ENCODE data around the gene ITSN2. TPM values are rescaled to one million over a fixed set of nuclear protein-coding genes. Genes with fewer than 3 reads are reported as not detected.

ITSN2 gene
- total and polyA plus RNA-seq, 7 donors, result 12.2 to 71.7 (median 33.5) TPM

DNA sequence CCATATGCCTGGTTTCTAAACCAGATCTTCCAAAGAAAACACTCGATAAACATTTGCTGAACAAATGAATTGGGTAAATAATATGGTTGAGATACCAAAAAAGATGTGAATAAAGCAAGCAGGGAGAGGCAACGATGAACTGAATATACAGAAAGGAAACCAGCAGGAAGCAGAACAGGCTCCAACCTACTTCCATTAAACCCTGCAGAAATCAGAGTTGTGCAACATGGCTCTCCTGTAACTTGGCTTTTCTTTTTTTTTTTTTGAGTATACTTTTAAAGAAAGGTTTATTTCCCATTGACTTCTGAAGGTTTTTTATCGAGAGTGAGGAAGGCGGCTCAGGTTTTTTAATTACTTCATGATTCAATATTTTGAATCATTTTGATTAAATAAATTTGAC lies 23.5 kb downstream of the ITSN2 start:
- H3K36me3 ChIP-seq (ENCODE audit: insufficient read depth in 1 of 2, low read depth in 1 of 2), result no peaks in the 10 kb centered on the region
- WGBS, 3 donors, result 83 to 87% (median 83%) methylated on average over 4 of the region's 4 CpGs
- no peaks in the 10 kb centered on the region for H3K27me3 ChIP-seq (ENCODE audit: insufficient read depth in 3 of 3, low read length in 2 of 3)
- no peak overlapping the region for H3K27ac ChIP-seq
- H3K9me3 ChIP-seq, result no peaks in the 10 kb centered on the region
- DNase-seq (no peak), ATAC-seq (no peak)
- TF ChIP-seq, protein P1, sequence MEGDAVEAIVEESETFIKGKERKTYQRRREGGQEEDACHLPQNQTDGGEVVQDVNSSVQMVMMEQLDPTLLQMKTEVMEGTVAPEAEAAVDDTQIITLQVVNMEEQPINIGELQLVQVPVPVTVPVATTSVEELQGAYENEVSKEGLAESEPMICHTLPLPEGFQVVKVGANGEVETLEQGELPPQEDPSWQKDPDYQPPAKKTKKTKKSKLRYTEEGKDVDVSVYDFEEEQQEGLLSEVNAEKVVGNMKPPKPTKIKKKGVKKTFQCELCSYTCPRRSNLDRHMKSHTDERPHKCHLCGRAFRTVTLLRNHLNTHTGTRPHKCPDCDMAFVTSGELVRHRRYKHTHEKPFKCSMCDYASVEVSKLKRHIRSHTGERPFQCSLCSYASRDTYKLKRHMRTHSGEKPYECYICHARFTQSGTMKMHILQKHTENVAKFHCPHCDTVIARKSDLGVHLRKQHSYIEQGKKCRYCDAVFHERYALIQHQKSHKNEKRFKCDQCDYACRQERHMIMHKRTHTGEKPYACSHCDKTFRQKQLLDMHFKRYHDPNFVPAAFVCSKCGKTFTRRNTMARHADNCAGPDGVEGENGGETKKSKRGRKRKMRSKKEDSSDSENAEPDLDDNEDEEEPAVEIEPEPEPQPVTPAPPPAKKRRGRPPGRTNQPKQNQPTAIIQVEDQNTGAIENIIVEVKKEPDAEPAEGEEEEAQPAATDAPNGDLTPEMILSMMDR (IDR thresholded peaks at IDR 0.05), result no peak
- no peak overlapping the region for H3K4me3 ChIP-seq
- H3K4me1 ChIP-seq, result peaks cover 28% of the 10 kb centered on the region
- intact Hi-C loops (cut with DNase I), result no loop called here

- no peaks in the 10 kb centered on the region for H3K36me3 ChIP-seq (ENCODE audit: insufficient read depth in 1 of 2, low read depth in 1 of 2)
- WGBS, 3 donors, result 32 to 65% (median 41%) methylated on average over 8 to 9 of the region's 9 CpGs
- TF ChIP-seq, protein P1 (IDR thresholded peaks at IDR 0.05), result no peak
- DNase-seq (no peak), ATAC-seq (no peak)
- H3K27me3 ChIP-seq (ENCODE audit: insufficient read depth in 3 of 3, low read length in 2 of 3), result no peaks in the 10 kb centered on the region
- H3K9me3 ChIP-seq, result no peaks in the 10 kb centered on the region
- H3K4me3 ChIP-seq, result no peak overlapping the region
- no peak overlapping the region for H3K27ac ChIP-seq
- intact Hi-C loops (cut with DNase I), result no loop called here
- peaks cover 23% of the 10 kb centered on the region for H3K4me1 ChIP-seq
Measured at GRCh38 chr2:24334245-24334633, 26.1 kb downstream of the ITSN2 start.

GRCh38 chr2:24332791-24333540 lies 27.4 kb downstream of the ITSN2 start:
- WGBS, 3 donors, result 71 to 77% (median 72%) methylated on average over 2 of the region's 2 CpGs
- no peak overlapping the region for H3K4me3 ChIP-seq
- no peaks in the 10 kb centered on the region for H3K27me3 ChIP-seq (ENCODE audit: insufficient read depth in 3 of 3, low read length in 2 of 3)
- H3K36me3 ChIP-seq (ENCODE audit: insufficient read depth in 1 of 2, low read depth in 1 of 2), result no peaks in the 10 kb centered on the region
- intact Hi-C loops (cut with DNase I), result no loop called here
- DNase-seq (no peak), ATAC-seq (no peak)
- no peaks in the 10 kb centered on the region for H3K9me3 ChIP-seq
- H3K27ac ChIP-seq, result no peak overlapping the region
- TF ChIP-seq, protein P1 (IDR thresholded peaks at IDR 0.05), result no peak
- peaks cover 30% of the 10 kb centered on the region for H3K4me1 ChIP-seq

DNA sequence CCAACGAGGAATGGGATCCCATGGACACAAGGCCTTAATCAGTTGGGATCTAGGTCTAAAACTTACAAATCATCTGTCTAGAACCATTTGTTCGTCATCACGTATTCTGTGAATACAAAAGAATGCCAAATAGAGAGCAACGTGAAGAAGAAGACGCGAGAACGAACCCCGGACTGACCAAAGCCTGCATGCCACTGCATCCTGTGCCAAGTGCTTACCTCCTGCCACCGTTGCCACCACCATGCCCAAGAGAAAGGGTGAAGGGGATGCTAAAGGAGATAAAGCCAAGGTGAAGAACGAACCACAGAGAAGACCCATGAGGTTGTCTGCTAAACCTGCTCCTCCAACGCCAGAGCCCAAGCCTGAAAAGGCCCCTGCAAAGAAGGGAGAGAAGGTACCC lies 30.2 kb downstream of the ITSN2 start:
- TF ChIP-seq, protein P1 (IDR thresholded peaks at IDR 0.05), result no peak
- Histone ChIP-seq H3K4me1 (peaks cover 30% of the 10 kb centered on the region), H3K4me3 (no peak overlapping the region), H3K27me3 (ENCODE audit: insufficient read depth in 3 of 3, low read length in 2 of 3) (no peaks in the 10 kb centered on the region), H3K36me3 (ENCODE audit: insufficient read depth in 1 of 2, low read depth in 1 of 2) (peaks cover 0 to 2% of the 10 kb centered on the region in 2 donors), H3K27ac (no peak overlapping the region), H3K9me3 (no peaks in the 10 kb centered on the region)
- no peak for ATAC-seq
- intact Hi-C loops (cut with DNase I), result no loop called here
- no peak for DNase-seq
- WGBS, 3 donors, result 76 to 89% (median 82%) methylated on average over 11 of the region's 11 CpGs

- Histone ChIP-seq H3K36me3 (ENCODE audit: insufficient read depth in 1 of 2, low read depth in 1 of 2) (peaks cover 0 to 5% of the 10 kb centered on the region in 2 donors), H3K4me1 (peaks cover 30% of the 10 kb centered on the region), H3K27ac (no peak overlapping the region), H3K4me3 (no peak overlapping the region), H3K27me3 (ENCODE audit: insufficient read depth in 3 of 3, low read length in 2 of 3) (no peaks in the 10 kb centered on the region), H3K9me3 (no peaks in the 10 kb centered on the region)
- TF ChIP-seq, protein P1 (IDR thresholded peaks at IDR 0.05), result no peak
- intact Hi-C loops (cut with DNase I), result no loop called here
- WGBS, 3 donors, result 58 to 65% (median 63%) methylated on average over 2 of the region's 2 CpGs
- DNase-seq, result no peak
- no peak for ATAC-seq
Measured at GRCh38 chr2:24329700-24330099, 30.6 kb downstream of the ITSN2 start.
